Common myeloid progenitor, CD34-positive (primary cell): ENCODE data around the gene SMYD4.
"Not testable (repeated sequence)": the region's sequence is repeated elsewhere in the genome, so short reads cannot be mapped to it uniquely, and the experiment has no call there.

Source experiments
- CTCF ChIA-PET: fragments of 350-600 bp; sonication (Branson Sonifier 250); formaldehyde crosslinking; loops from one replicate; lab custom pipeline; 2021; ENCODE audit warnings: antibody characterized with exemption; lab: Charles Lee
- POLR2A ChIA-PET: fragments of 350-600 bp; sonication (Branson Sonifier 250); formaldehyde crosslinking; loops from one replicate; lab custom pipeline; 2021; ENCODE audit warnings: antibody characterized with exemption; lab: Charles Lee
- DNase-seq, 3 donors: peaks; one replicate each; pipeline versions ENCODE4 v3.0.0 to v3.0.0-alpha.2; 2013
- H3K27ac ChIP-seq, 2 experiments: 1 replicate in 1 of 2; 2 replicates in 1 of 2; pipeline ENCODE4 v1.7.0; 2013; ENCODE audit warnings: inconsistent platforms in 2 of 2, low read length in 2 of 2, mild to moderate bottlenecking in 2 of 2, low read depth in 1 of 2, moderate library complexity in 1 of 2; ENCODE audit not compliant: severe bottlenecking in 2 of 2, insufficient read depth in 1 of 2, poor library complexity in 1 of 2
- H3K27me3 ChIP-seq, 5 experiments: replicated peaks in 2 of 5; 1 replicate in 3 of 5; 2 replicates in 2 of 5; pipeline versions ENCODE4 v1.6.1 to v1.7.0; 2013; ENCODE audit warnings: low read length in 4 of 5, mild to moderate bottlenecking in 2 of 5, moderate library complexity in 2 of 5, inconsistent platforms in 1 of 5; ENCODE audit not compliant: insufficient read depth in 5 of 5, control insufficient read depth in 4 of 5
- H3K36me3 ChIP-seq, 4 experiments: 1 replicate in 2 of 4; 2 replicates in 2 of 4; pipeline versions ENCODE4 v1.6.1 to v1.7.0; 2013; ENCODE audit warnings: low read length in 3 of 4, control low read depth in 1 of 4, mild to moderate bottlenecking in 1 of 4; ENCODE audit not compliant: control insufficient read depth in 4 of 4, insufficient read depth in 4 of 4
- H3K4me1 ChIP-seq, 4 experiments: 1 replicate in 3 of 4; 2 replicates in 1 of 4; pipeline versions ENCODE4 v1.6.1 to v1.7.1; 2013; ENCODE audit warnings: low read length in 3 of 4, mild to moderate bottlenecking in 3 of 4, control low read depth in 1 of 4, inconsistent platforms in 1 of 4, moderate library complexity in 1 of 4; ENCODE audit not compliant: control insufficient read depth in 4 of 4, insufficient read depth in 4 of 4; ENCODE audit errors: control extremely low read depth in 1 of 4
- H3K4me3 ChIP-seq, 7 experiments: 1 replicate in 4 of 7; 2 replicates in 3 of 7; pipeline versions ENCODE4 v1.5.1 to v1.7.0; 2013; ENCODE audit warnings: mild to moderate bottlenecking in 7 of 7, low read length in 6 of 7, moderate library complexity in 6 of 7, inconsistent platforms in 2 of 7, low read depth in 2 of 7, control low read depth in 1 of 7; ENCODE audit not compliant: insufficient read depth in 4 of 7, control insufficient read depth in 1 of 7; ENCODE audit errors: extremely low read depth in 1 of 7
- H3K9me3 ChIP-seq, 5 experiments: 1 replicate in 4 of 5; 2 replicates in 1 of 5; pipeline versions ENCODE4 v1.6.1 to v1.7.1; 2013; ENCODE audit warnings: low read length in 4 of 5, mild to moderate bottlenecking in 2 of 5, inconsistent platforms in 1 of 5, low read depth in 1 of 5, moderate library complexity in 1 of 5; ENCODE audit not compliant: control insufficient read depth in 4 of 5, insufficient read depth in 2 of 5; ENCODE audit errors: control extremely low read depth in 1 of 5
- WGBS: methylation state at CpG from one replicate; pipeline ENCODE4 v1.1.5; 2013; ENCODE audit not compliant: insufficient coverage; 5-methylcytosine and 5-hydroxymethylcytosine counted together

SMYD4 gene

GRCh38 chr17:1860978-1861377, 31.3 kb upstream of the SMYD4 start:
- CTCF ChIA-PET: interaction anchor here (0.7 to 1.0 kb wide), 3 partner anchors 11 to 188 kb away, joined by 3 read pairs; no protein-coding TSS in a partner anchor
- POLR2A ChIA-PET: no interaction called here
- 96% methylated on average over 4 of the region's 11 CpGs for WGBS

GRCh38 chr17:1856462-1856861, 26.8 kb upstream of the SMYD4 start:
- POLR2A ChIA-PET, CTCF ChIA-PET, H3K4me1 ChIP-seq, H3K27ac ChIP-seq, H3K27me3 ChIP-seq, DNase-seq, H3K9me3 ChIP-seq, H3K4me3 ChIP-seq: not testable (repeated sequence)
- 95% methylated on average over 2 of the region's 8 CpGs for WGBS
- H3K36me3 ChIP-seq: peaks cover 14 to 54% (median 32%) of the 10 kb centered on the region in 4 experiments

More at GRCh38 chr17:1860978-1861377, 31.3 kb upstream of the SMYD4 start:
- H3K4me1 ChIP-seq: no peaks in the 10 kb centered on the region
- no peaks in the 10 kb centered on the region for H3K27me3 ChIP-seq
- H3K4me3 ChIP-seq: no peak overlapping the region
- H3K9me3 ChIP-seq: no peaks in the 10 kb centered on the region
- peaks cover 3 to 20% (median 13%) of the 10 kb centered on the region in 4 experiments for H3K36me3 ChIP-seq
- no peak for DNase-seq
- H3K27ac ChIP-seq: peak overlapping the region in 1 of 2 experiments; percentile 0

- Histone ChIP-seq H3K4me1 (no peaks in the 10 kb centered on the region), H3K36me3 (peaks cover 14 to 42% (median 28%) of the 10 kb centered on the region in 4 experiments), H3K27me3 (no peaks in the 10 kb centered on the region), H3K27ac (no peak overlapping the region), H3K9me3 (no peaks in the 10 kb centered on the region), H3K4me3 (no peak overlapping the region)
- ChIA-PET CTCF (interaction anchor here (0.9 kb wide), 2 partner anchors 15 to 131 kb away, joined by 3 to 5 read pairs; no protein-coding TSS in a partner anchor), POLR2A (no interaction called here)
- no peak for DNase-seq
- 100% methylated on average over 1 of the region's 3 CpGs for WGBS
These were observed 24.0 kb upstream of the SMYD4 start for GRCh38 chr17:1853698-1854097.

GRCh38 chr17:1852327-1852726, 22.6 kb upstream of the SMYD4 start:
- POLR2A ChIA-PET: no interaction called here
- Histone ChIP-seq H3K27me3 (no peaks in the 10 kb centered on the region), H3K9me3 (no peaks in the 10 kb centered on the region), H3K4me1 (no peaks in the 10 kb centered on the region), H3K36me3 (peaks cover 14 to 51% (median 36%) of the 10 kb centered on the region in 4 experiments), H3K4me3 (no peak overlapping the region), H3K27ac (peak overlapping the region in 1 of 2 experiments; percentile 18)
- 100% methylated on average over 4 of the region's 6 CpGs for WGBS
- no peak for DNase-seq
- CTCF ChIA-PET: interaction anchor here (1.4 kb wide), 1 partner anchor 49 kb away, joined by 3 read pairs; no protein-coding TSS in a partner anchor

GRCh38 chr17:1847191-1847590, 17.5 kb upstream of the SMYD4 start:
- Histone ChIP-seq H3K36me3 (peaks cover 14 to 71% (median 50%) of the 10 kb centered on the region in 4 experiments), H3K4me3 (no peak overlapping the region), H3K9me3 (no peaks in the 10 kb centered on the region), H3K4me1 (no peaks in the 10 kb centered on the region), H3K27ac (peak overlapping the region in 1 of 2 experiments; percentile 6), H3K27me3 (no peaks in the 10 kb centered on the region)
- WGBS: 100% methylated on average over 1 of the region's 3 CpGs
- ChIA-PET CTCF (no interaction called here), POLR2A (no interaction called here)
- no peak for DNase-seq

- Histone ChIP-seq H3K4me1 (no peaks in the 10 kb centered on the region), H3K36me3 (peaks cover 11 to 54% (median 43%) of the 10 kb centered on the region in 4 experiments), H3K27ac (no peak overlapping the region), H3K27me3 (no peaks in the 10 kb centered on the region), H3K4me3 (no peak overlapping the region), H3K9me3 (no peaks in the 10 kb centered on the region)
- no peak for DNase-seq
- ChIA-PET CTCF (interaction anchor here (0.7 kb wide), 1 partner anchor 20 kb away, joined by 4 read pairs; no protein-coding TSS in a partner anchor), POLR2A (no interaction called here)
- 98% methylated on average over 6 of the region's 9 CpGs for WGBS
These were observed 14.2 kb upstream of the SMYD4 start for GRCh38 chr17:1843947-1844346.

GRCh38 chr17:1839516-1839915, 9.8 kb upstream of the SMYD4 start:
- Histone ChIP-seq H3K36me3 (peaks cover 6 to 23% (median 22%) of the 10 kb centered on the region in 4 experiments), H3K4me1 (no peaks in the 10 kb centered on the region), H3K27ac (no peak overlapping the region), H3K4me3 (no peak overlapping the region), H3K9me3 (no peaks in the 10 kb centered on the region), H3K27me3 (no peaks in the 10 kb centered on the region)
- POLR2A ChIA-PET: interaction anchor here (0.6 kb wide), 1 partner anchor 134 kb away, joined by 4 read pairs; no protein-coding TSS in a partner anchor
- DNase-seq: no peak
- CTCF ChIA-PET: interaction anchor here (1.1 to 2.2 kb wide), 3 partner anchors 9 to 26 kb away, joined by 5 to 8 read pairs (median 6); partner anchors contain the start of genes RPA1 and SMYD4
- 92% methylated on average over 4 of the region's 4 CpGs for WGBS
